HepG2 (cell line): ENCODE data around the gene SFRP4. TPM values are rescaled to one million over a fixed set of nuclear protein-coding genes. Genes with fewer than 3 reads are reported as not detected.

ENCODE experiments used
- HOXA9 ChIP-seq: sonication (generic); formaldehyde crosslinking; IDR thresholded peaks from 2 replicates; pipeline ENCODE4 v1.8.1; 2022; ENCODE audit warnings: missing genetic modification reagents, mild to moderate bottlenecking, moderate library complexity, borderline replicate concordance
- ISL2 ChIP-seq: sonication (generic); formaldehyde crosslinking; IDR thresholded peaks from 2 replicates; pipeline ENCODE4 v1.5.0; 2020; ENCODE audit warnings: missing genetic modification reagents
- MBNL3 ChIP-seq: fragments of 250-450 bp; sonication (Bioruptor Pico); conservative IDR thresholded peaks from 2 replicates; pipeline ENCODE4 v1.8.0; 2022; ENCODE audit warnings: mild to moderate bottlenecking, inconsistent platforms
- MLX ChIP-seq: IDR thresholded peaks from 2 replicates; pipeline ENCODE4 v1.6.1; 2016
- MYNN ChIP-seq: sonication (generic); formaldehyde crosslinking; IDR thresholded peaks from 2 replicates; pipeline ENCODE4 v1.4.0; 2020; ENCODE audit warnings: mild to moderate bottlenecking, low read depth, missing genetic modification reagents
- NR2F2 ChIP-seq: IDR thresholded peaks from 2 replicates; pipeline ENCODE4 v1.6.1; 2012; ENCODE audit warnings: low read depth, inconsistent platforms, borderline replicate concordance
- ONECUT2 ChIP-seq: sonication (generic); formaldehyde crosslinking; IDR thresholded peaks from 2 replicates; pipeline ENCODE4 v1.4.0; 2020; ENCODE audit warnings: missing genetic modification reagents
- PCBP2 ChIP-seq: fragments of 200-400 bp; formaldehyde crosslinking; optimal IDR thresholded peaks from 2 replicates; pipeline ENCODE3; 2018; ENCODE audit warnings: low read length, low read depth; ENCODE audit not compliant: poor library complexity, severe bottlenecking
- PLSCR1 ChIP-seq: sonication (generic); formaldehyde crosslinking; IDR thresholded peaks from 2 replicates; pipeline ENCODE4 v1.5.0; 2020; ENCODE audit warnings: missing genetic modification reagents, mild to moderate bottlenecking, borderline replicate concordance
- RAD21 ChIP-seq: fragments of 450-650 bp; formaldehyde crosslinking; IDR thresholded peaks from 2 replicates; pipeline ENCODE4 v1.5.0; 2020; ENCODE audit warnings: mild to moderate bottlenecking
- RXRB ChIP-seq: IDR thresholded peaks from 2 replicates; pipeline ENCODE4 v1.6.1; 2016; ENCODE audit warnings: borderline replicate concordance, missing genetic modification reagents, missing compliant biosample characterization
- TFDP1 ChIP-seq: IDR thresholded peaks from 2 replicates; pipeline ENCODE4 v1.6.1; 2016; ENCODE audit warnings: missing compliant biosample characterization, missing genetic modification reagents, borderline replicate concordance
- ZC3H4 ChIP-seq: sonication (generic); formaldehyde crosslinking; IDR thresholded peaks from 2 replicates; pipeline ENCODE4 v1.4.0; 2020; ENCODE audit warnings: missing genetic modification reagents, borderline replicate concordance
- ZFP91 ChIP-seq: sonication (generic); formaldehyde crosslinking; IDR thresholded peaks from 2 replicates; pipeline ENCODE4 v1.9.0; 2022; ENCODE audit warnings: missing genetic modification reagents, mild to moderate bottlenecking, borderline replicate concordance
- ZNF225 ChIP-seq: sonication (generic); formaldehyde crosslinking; IDR thresholded peaks from 2 replicates; pipeline ENCODE4 v1.4.0; 2020; ENCODE audit warnings: mild to moderate bottlenecking, missing genetic modification reagents
- ZNF235 ChIP-seq: sonication (generic); formaldehyde crosslinking; IDR thresholded peaks from 2 replicates; pipeline ENCODE4 v1.8.1; 2023; ENCODE audit warnings: mild to moderate bottlenecking, missing genetic modification reagents, borderline replicate concordance
- ZNF329 ChIP-seq: sonication (generic); formaldehyde crosslinking; IDR thresholded peaks from 2 replicates; pipeline ENCODE4 v1.9.0; 2021; ENCODE audit warnings: low read depth, mild to moderate bottlenecking, missing genetic modification reagents
- ZNF512 ChIP-seq: sonication (generic); formaldehyde crosslinking; IDR thresholded peaks from 2 replicates; pipeline ENCODE4 v1.4.0; 2020; ENCODE audit warnings: mild to moderate bottlenecking, missing genetic modification reagents
- ZNF530 ChIP-seq: sonication (generic); formaldehyde crosslinking; IDR thresholded peaks from 2 replicates; pipeline ENCODE4 v1.5.0; 2020; ENCODE audit warnings: low read depth, mild to moderate bottlenecking, missing genetic modification reagents
- ZNF7 ChIP-seq: IDR thresholded peaks from 2 replicates; pipeline ENCODE4 v1.6.1; 2016; ENCODE audit warnings: missing biosample characterization, missing genetic modification reagents
- ZNF766 ChIP-seq: sonication (generic); formaldehyde crosslinking; IDR thresholded peaks from 2 replicates; pipeline ENCODE4 v1.5.0; 2020; ENCODE audit warnings: missing genetic modification reagents, borderline replicate concordance
- ZNF772 ChIP-seq: sonication (generic); formaldehyde crosslinking; IDR thresholded peaks from 2 replicates; pipeline ENCODE4 v1.5.0; 2020; ENCODE audit warnings: mild to moderate bottlenecking, missing genetic modification reagents
- ZNF83 ChIP-seq: sonication (generic); formaldehyde crosslinking; IDR thresholded peaks from 2 replicates; pipeline ENCODE4 v1.4.0; 2020; ENCODE audit warnings: missing genetic modification reagents, mild to moderate bottlenecking, borderline replicate concordance
- polyA plus RNA-seq, 8 experiments: library from polyadenylated mRNA; depleted of rRNA in 3 of 8; stranded (reverse) in 7 of 8; unstranded in 1 of 8; fragments of >200 nt; fragmentation: Illumina TruSeq in 4 of 8; extraction: Trizol in 4 of 8; gene quantifications; 2 replicates each; pipeline versions ENCODE4 v1.2.1 to v1.2.3, GENCODE V29; 2011 to 2016; ENCODE audit warnings: low read depth in 4 of 8, missing spikeins in 1 of 8, mixed read lengths in 1 of 8; ENCODE audit not compliant: insufficient read depth in 1 of 8
- total RNA-seq, 5 experiments: library from RNA; depleted of rRNA; stranded (reverse); fragments of >200 nt; fragmentation: Illumina TruSeq; extraction: Trizol; gene quantifications; 2 replicates each; pipeline ENCODE4 v1.2.3, GENCODE V29; 2016; ENCODE audit warnings: low read depth in 1 of 5

The SFRP4 gene
- total and polyA plus RNA-seq, 2 of the 13 experiments (the other 11 are each of a cell fraction or from before 2014, with no cell fraction given), result 0.96 to 1.8 TPM

- TF ChIP-seq ZNF512, result peak; percentile 84; the same call in 1 of the 2 replicates
- TF ChIP-seq MBNL3, result no peak
- TF ChIP-seq ISL2 (CRISPR knock-in tag), result peak; percentile 97
- peak; percentile 98 for TF ChIP-seq RXRB (CRISPR knock-in tag)
- TF ChIP-seq MYNN, result no peak
- peak; percentile 52; the same call in 1 of the 2 replicates for TF ChIP-seq ZNF83 (CRISPR knock-in tag)
- TF ChIP-seq ZNF530 (CRISPR knock-in tag), result no peak
- TF ChIP-seq NR2F2, result peak; percentile 87; the same call in 1 of the 2 replicates
- no peak for TF ChIP-seq ZNF766 (CRISPR knock-in tag)
- no peak for TF ChIP-seq ZNF235 (CRISPR knock-in tag)
- TF ChIP-seq RAD21, result peak; percentile 75; the same call in 1 of the 2 replicates
- peak; percentile 84 for TF ChIP-seq MLX (CRISPR knock-in tag)
- peak; percentile 90 for TF ChIP-seq ZFP91
- peak; percentile 53; the same call in 1 of the 2 replicates for TF ChIP-seq ONECUT2 (CRISPR knock-in tag)
- TF ChIP-seq ZC3H4 (CRISPR knock-in tag), result no peak; the same call in 1 of the 2 replicates
- TF ChIP-seq ZNF329 (CRISPR knock-in tag), result no peak
- TF ChIP-seq ZNF7, result no peak
- no peak for TF ChIP-seq PLSCR1 (CRISPR knock-in tag)
- no peak; the same call in 1 of the 2 replicates for TF ChIP-seq ZNF225 (CRISPR knock-in tag)
- peak; percentile 46; the same call in 1 of the 2 replicates for TF ChIP-seq TFDP1 (CRISPR knock-in tag)
- peak; percentile 94 for TF ChIP-seq ZNF772 (CRISPR knock-in tag)
- TF ChIP-seq PCBP2, result no peak
- TF ChIP-seq HOXA9, result peak; percentile 61; the same call in 1 of the 2 replicates
Measured at GRCh38 chr7:37942934-37943610, 26.5 kb upstream of the SFRP4 start (continued).
